Activated gamma-delta T cell treated with anti-CD3 and anti-CD28 coated beads, Interleukin-2, amount 50 U/mL, for 16 hours (primary cell): ENCODE data around the gene NRK.
"Not testable (repeated sequence)": the region's sequence is repeated elsewhere in the genome, so short reads cannot be mapped to it uniquely, and the experiment has no call there.

ENCODE experiments used
- DNase-seq: peaks from one replicate; pipeline ENCODE4 v3.0.0-alpha.2; 2020; ENCODE audit warnings: low read depth

The NRK gene

GRCh38 chrX:105822138-105823091, at the start of gene NRK:
Gene NRK, plus strand, starts transcription at chrX:105822539. Its CDS starts 307 bp downstream, at chrX:105822846.
- DNase-seq = no peak

- no peak for DNase-seq
These were observed 48.5 kb upstream of the NRK start for GRCh38 chrX:105773801-105774200.

- no peak for DNase-seq
These were observed 46.7 kb upstream of the NRK start for GRCh38 chrX:105775679-105776078.

- DNase-seq = no peak
These were observed 40.5 kb upstream of the NRK start for GRCh38 chrX:105781804-105782203.

- not testable (repeated sequence) for DNase-seq
These were observed 25.5 kb upstream of the NRK start for GRCh38 chrX:105796877-105797276.

- no peak for DNase-seq
These were observed 18.4 kb upstream of the NRK start for GRCh38 chrX:105803891-105804290.

- not testable (repeated sequence) for DNase-seq
These were observed 16.7 kb upstream of the NRK start for GRCh38 chrX:105805655-105806054.

- no peak for DNase-seq
These were observed 5.8 kb upstream of the NRK start for GRCh38 chrX:105816517-105816916.

- no peak for DNase-seq
These were observed 2.1 kb upstream of the NRK start for GRCh38 chrX:105820247-105820646.

GRCh38 chrX:105821471-105822121, 743 bp upstream of the NRK start:
- no peak for DNase-seq

GRCh38 chrX:105823092-105823455, 735 bp downstream of the NRK start:
- no peak for DNase-seq

- no peak for DNase-seq
These were observed 6.7 kb downstream of the NRK start for GRCh38 chrX:105829011-105829410.

- no peak for DNase-seq
These were observed 14.9 kb downstream of the NRK start for GRCh38 chrX:105837232-105837631.

GRCh38 chrX:105845631-105846030, 23.3 kb downstream of the NRK start:
- no peak for DNase-seq

GRCh38 chrX:105850100-105850499, 27.8 kb downstream of the NRK start:
- DNase-seq = not testable (repeated sequence)

- DNase-seq = no peak
These were observed 43.4 kb downstream of the NRK start for GRCh38 chrX:105865709-105866108.

GRCh38 chrX:105869701-105870100, 47.4 kb downstream of the NRK start:
- DNase-seq = no peak

GRCh38 chrX:105870445-105870844, 48.1 kb downstream of the NRK start:
- no peak for DNase-seq

GRCh38 chrX:105872941-105873340, 50.6 kb downstream of the NRK start:
- DNase-seq = no peak

GRCh38 chrX:105874790-105875189, 52.5 kb downstream of the NRK start:
- DNase-seq = no peak

GRCh38 chrX:105876658-105877057, 54.3 kb downstream of the NRK start:
- no peak for DNase-seq

- DNase-seq = no peak
These were observed 58.2 kb downstream of the NRK start for GRCh38 chrX:105880491-105880890.

GRCh38 chrX:105882581-105883275, 60.4 kb downstream of the NRK start:
- DNase-seq = no peak
